SU-DHL-6 (cell line): ENCODE measurements around the gene PRLHR.
A peak's percentile ranks its signal among the peaks of the same experiment; 100 is the strongest.

Source experiments
- EZH2phosphoT487 ChIP-seq: fragments of 200-600 bp; sonication (generic), shearing (Covaris generic); conservative IDR thresholded peaks from 2 replicates; pipeline ENCODE4 v1.6.1; 2018; ENCODE audit warnings: mild to moderate bottlenecking, antibody characterized with exemption, low read length, moderate library complexity, mixed read lengths
- TF ChIP-seq, protein P1 (sequence below): fragments of 200-600 bp; sonication (generic); IDR thresholded peaks from one replicate; pipeline ENCODE4 v1.5.1; 2017; ENCODE audit warnings: antibody characterized with exemption, mild to moderate bottlenecking, low read length, moderate library complexity; ENCODE audit not compliant: insufficient read depth, poor library complexity, severe bottlenecking

DNA sequence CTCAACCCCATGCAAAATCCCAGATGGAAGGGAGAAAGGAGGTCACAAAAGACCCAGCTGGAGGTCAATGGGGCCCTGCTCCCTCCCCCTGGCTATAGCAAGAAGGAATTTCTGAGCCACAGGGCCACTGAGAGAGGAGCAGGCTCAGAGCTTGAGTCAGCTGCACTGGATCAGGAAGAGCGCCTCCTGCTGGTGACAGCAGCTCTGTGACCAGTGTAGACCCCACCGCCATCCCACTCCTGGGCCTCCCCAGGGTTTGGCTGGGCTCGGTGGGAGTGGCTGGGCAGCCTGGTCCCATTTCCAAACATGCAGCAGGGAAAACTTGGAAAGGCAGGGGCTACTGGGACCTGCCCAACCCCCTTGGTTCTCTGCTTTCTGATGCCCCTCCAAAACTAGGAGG, 31.5 kb upstream of the PRLHR start:
- TF ChIP-seq, protein P1, sequence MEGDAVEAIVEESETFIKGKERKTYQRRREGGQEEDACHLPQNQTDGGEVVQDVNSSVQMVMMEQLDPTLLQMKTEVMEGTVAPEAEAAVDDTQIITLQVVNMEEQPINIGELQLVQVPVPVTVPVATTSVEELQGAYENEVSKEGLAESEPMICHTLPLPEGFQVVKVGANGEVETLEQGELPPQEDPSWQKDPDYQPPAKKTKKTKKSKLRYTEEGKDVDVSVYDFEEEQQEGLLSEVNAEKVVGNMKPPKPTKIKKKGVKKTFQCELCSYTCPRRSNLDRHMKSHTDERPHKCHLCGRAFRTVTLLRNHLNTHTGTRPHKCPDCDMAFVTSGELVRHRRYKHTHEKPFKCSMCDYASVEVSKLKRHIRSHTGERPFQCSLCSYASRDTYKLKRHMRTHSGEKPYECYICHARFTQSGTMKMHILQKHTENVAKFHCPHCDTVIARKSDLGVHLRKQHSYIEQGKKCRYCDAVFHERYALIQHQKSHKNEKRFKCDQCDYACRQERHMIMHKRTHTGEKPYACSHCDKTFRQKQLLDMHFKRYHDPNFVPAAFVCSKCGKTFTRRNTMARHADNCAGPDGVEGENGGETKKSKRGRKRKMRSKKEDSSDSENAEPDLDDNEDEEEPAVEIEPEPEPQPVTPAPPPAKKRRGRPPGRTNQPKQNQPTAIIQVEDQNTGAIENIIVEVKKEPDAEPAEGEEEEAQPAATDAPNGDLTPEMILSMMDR, result peak; percentile 52
- no peak for TF ChIP-seq EZH2phosphoT487
